Esophagus squamous epithelium (tissue), 5 donors: ENCODE measurements around the gene TBC1D2. TPM values are rescaled to one million over a fixed set of nuclear protein-coding genes. Genes with fewer than 3 reads are reported as not detected.

Source experiments
- DNase-seq: peaks from one replicate; lab custom pipeline; 2025; lab: John Stamatoyannopoulos, UW
- H3K27ac ChIP-seq, 4 donors: fragments of 200-600 bp; sonication (generic); one replicate each; pipeline ENCODE4 v1.5.1; 2016 to 2019; ENCODE audit warnings: mild to moderate bottlenecking in 1 of 4
- H3K27me3 ChIP-seq, 4 donors: fragments of 200-600 bp; sonication (generic); 1 replicate in 3 of 4; 2 replicates in 1 of 4; pipeline versions ENCODE4 v1.5.1 to v1.6.0; 2017 to 2021; ENCODE audit warnings: antibody characterized with exemption in 1 of 4
- H3K36me3 ChIP-seq, 3 donors: fragments of 200-600 bp; sonication (generic); one replicate each; pipeline ENCODE4 v1.5.1; 2016 to 2019
- H3K4me1 ChIP-seq, 3 donors: fragments of 200-600 bp; sonication (generic); one replicate each; pipeline ENCODE4 v1.5.1; 2017 to 2019
- H3K4me3 ChIP-seq, 4 donors: fragments of 200-600 bp; sonication (generic); 1 replicate in 3 of 4; 2 replicates in 1 of 4; pipeline ENCODE4 v1.5.1; 2016 to 2019; ENCODE audit warnings: mild to moderate bottlenecking in 2 of 4, moderate library complexity in 1 of 4
- H3K9me3 ChIP-seq, 3 donors: fragments of 200-600 bp; sonication (generic); one replicate each; pipeline ENCODE4 v1.5.1; 2016 to 2019
- POLR2A ChIP-seq, 4 donors: fragments of 450-650 bp; IDR thresholded peaks; one replicate each; pipeline ENCODE4 v1.6.1; 2017; ENCODE audit warnings: antibody characterized with exemption in 4 of 4, mild to moderate bottlenecking in 4 of 4, moderate library complexity in 3 of 4
- WGBS, 2 donors: methylation state at CpG; one replicate each; pipeline ENCODE4 v1.1.5; 2018; 5-methylcytosine and 5-hydroxymethylcytosine counted together
- intact Hi-C: fragments of 100-400 bp; cut with DNase I; formaldehyde crosslinking; loops from one replicate; pipeline ENCODE4 v1.15.0; 2022
- small RNA-seq, 4 donors: library from RNA; depleted of rRNA; stranded (forward); fragments of <200 nt; gene quantifications; one replicate each; pipeline ENCODE3, GENCODE V24; 2016
- total RNA-seq, 4 donors: library from RNA; depleted of rRNA; stranded (reverse); fragments of >200 nt; gene quantifications; one replicate each; pipeline ENCODE4 v1.1.0, GENCODE V29; 2016
- TF ChIP-seq, protein P1 (sequence below), 6 experiments: fragments of 450-650 bp in 4 of 6; fragments of 200-600 bp in 2 of 6; sonication (generic) in 2 of 6; IDR thresholded peaks; one replicate each; pipeline ENCODE4 v1.5.1; 2016 to 2019; ENCODE audit warnings: antibody characterized with exemption in 6 of 6, mild to moderate bottlenecking in 4 of 6, moderate library complexity in 4 of 6
- donor health status: DM: yes; HTN: yes; CAD: no.

The TBC1D2 gene
- total RNA-seq, 4 donors from 2014 or later, result 39.3 to 52.9 (median 49.0) TPM

DNA sequence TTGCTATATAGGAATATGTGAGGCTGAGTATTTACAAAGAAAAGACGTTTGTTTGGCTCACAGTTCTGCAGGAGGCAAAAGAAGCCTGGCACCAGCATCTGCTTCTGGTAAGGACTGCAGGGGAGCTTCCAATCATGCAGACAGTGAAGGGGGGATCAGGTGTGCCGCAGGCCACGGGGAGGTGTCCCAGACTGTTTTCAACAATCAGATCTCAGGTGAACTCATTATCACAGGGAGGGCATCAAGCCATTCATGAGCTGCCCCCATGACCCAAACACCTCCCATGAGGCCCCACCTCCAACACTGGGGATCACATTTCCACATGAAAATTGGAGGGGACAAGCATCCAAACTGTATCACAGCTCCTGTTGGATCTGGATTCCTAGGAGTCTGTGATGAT lies 106.0 kb downstream of the TBC1D2 start:
- DNase-seq, result no peak
- Histone ChIP-seq H3K9me3 (no peaks in the 10 kb centered on the region), H3K27me3 (no peaks in the 10 kb centered on the region), H3K27ac (no peak overlapping the region), H3K4me3 (no peak overlapping the region), H3K4me1 (peaks cover 19 to 46% (median 26%) of the 10 kb centered on the region in 3 donors), H3K36me3 (peaks cover 0 to 34% (median 0%) of the 10 kb centered on the region in 3 donors)
- no peak for TF ChIP-seq POLR2A (IDR thresholded peaks at IDR 0.05)
- TF ChIP-seq, protein P1, sequence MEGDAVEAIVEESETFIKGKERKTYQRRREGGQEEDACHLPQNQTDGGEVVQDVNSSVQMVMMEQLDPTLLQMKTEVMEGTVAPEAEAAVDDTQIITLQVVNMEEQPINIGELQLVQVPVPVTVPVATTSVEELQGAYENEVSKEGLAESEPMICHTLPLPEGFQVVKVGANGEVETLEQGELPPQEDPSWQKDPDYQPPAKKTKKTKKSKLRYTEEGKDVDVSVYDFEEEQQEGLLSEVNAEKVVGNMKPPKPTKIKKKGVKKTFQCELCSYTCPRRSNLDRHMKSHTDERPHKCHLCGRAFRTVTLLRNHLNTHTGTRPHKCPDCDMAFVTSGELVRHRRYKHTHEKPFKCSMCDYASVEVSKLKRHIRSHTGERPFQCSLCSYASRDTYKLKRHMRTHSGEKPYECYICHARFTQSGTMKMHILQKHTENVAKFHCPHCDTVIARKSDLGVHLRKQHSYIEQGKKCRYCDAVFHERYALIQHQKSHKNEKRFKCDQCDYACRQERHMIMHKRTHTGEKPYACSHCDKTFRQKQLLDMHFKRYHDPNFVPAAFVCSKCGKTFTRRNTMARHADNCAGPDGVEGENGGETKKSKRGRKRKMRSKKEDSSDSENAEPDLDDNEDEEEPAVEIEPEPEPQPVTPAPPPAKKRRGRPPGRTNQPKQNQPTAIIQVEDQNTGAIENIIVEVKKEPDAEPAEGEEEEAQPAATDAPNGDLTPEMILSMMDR (IDR thresholded peaks at IDR 0.05), result no peak
- WGBS, 2 donors, result 61 to 75% methylated on average over 3 of the region's 3 CpGs
- intact Hi-C loops, result no loop called here

Small RNA genes within 50 kb of the gene (small RNA-seq; reads per million reads assigned to genes)
- 0 to 0.27 (median 0) reads per million in 4 donors for gene MIR6854

Other genes starting within 250 kb of the TBC1D2 start
- 10 to 100 TPM; 46.2 to 72.0 (median 58.4) TPM for gene NANS, start 198.9 kb downstream of the TBC1D2 start, total RNA-seq
- 10 to 100 TPM; 21.0 to 39.2 (median 31.6) TPM for gene TRIM14, start 136.4 kb downstream of the TBC1D2 start, total RNA-seq
- 10 to 100 TPM; 15.6 to 27.6 (median 26.1) TPM for gene CORO2A, start 63.0 kb downstream of the TBC1D2 start, total RNA-seq